ENCODE data around the gene CSH2. TPM values are rescaled to one million over a fixed set of nuclear protein-coding genes. Genes with fewer than 3 reads are reported as not detected.

Gene CSH2
- total and polyA plus RNA-seq, 2 of the 8 experiments (the other 6 are each of a cell fraction or from before 2014, with no cell fraction given), result 0.43 TPM; not detected in 1

- no peak for TF ChIP-seq CTCF (IDR thresholded peaks at IDR 0.05; ENCODE audit: control extremely low read depth in 1 of 3, insufficient read depth in 1 of 3, low read depth in 1 of 3, low read length in 3 of 3)
- TF ChIP-seq ATF3 (IDR thresholded peaks at IDR 0.05; ENCODE audit: insufficient read depth, low read depth, low read length), result no peak
- TF ChIP-seq SIN3A (conservative IDR thresholded peaks at IDR 0.05 in 1 of 2, IDR thresholded peaks at IDR 0.05 in 1 of 2; ENCODE audit: low read depth in 1 of 2, low read length in 2 of 2), result no peak
- no peak for TF ChIP-seq TAF1 (IDR thresholded peaks at IDR 0.05; ENCODE audit: low read depth, low read length)
- TF ChIP-seq CEBPB (IDR thresholded peaks at IDR 0.05; ENCODE audit: low read depth, low read length), result no peak
- no peak for TF ChIP-seq CHD1 (IDR thresholded peaks at IDR 0.05; ENCODE audit: low read depth, low read length)
- TF ChIP-seq CBX5 (IDR thresholded peaks at IDR 0.05; ENCODE audit: low read depth, low read length), result no peak
- no peak for TF ChIP-seq E2F6 (IDR thresholded peaks at IDR 0.05)
Observed at GRCh38 chr17:63853260-63853659, 20.2 kb downstream of the CSH2 start (continued).

Measured in H1 (cell line).